NCI-H69 (cell line): ENCODE measurements around the gene LSM7.

Source experiments
- DNase-seq: peaks from one replicate; lab custom pipeline; 2025; lab: John Stamatoyannopoulos, UW

LSM7 gene

GRCh38 chr19:2323707-2324106, 4.7 kb downstream of the LSM7 start:
- no peak for DNase-seq

- DNase-seq = no peak
These were observed 6.7 kb downstream of the LSM7 start for GRCh38 chr19:2321565-2322283.

GRCh38 chr19:2320939-2321338, 7.4 kb downstream of the LSM7 start:
- no peak for DNase-seq

GRCh38 chr19:2320049-2320448, 8.3 kb downstream of the LSM7 start:
- DNase-seq = no peak

- DNase-seq = no peak
These were observed 8.8 kb downstream of the LSM7 start for GRCh38 chr19:2319551-2319950.

GRCh38 chr19:2318923-2319322, 9.5 kb downstream of the LSM7 start:
- DNase-seq = no peak

GRCh38 chr19:2317756-2318155, 10.6 kb downstream of the LSM7 start:
- no peak for DNase-seq

- DNase-seq = no peak
These were observed 11.1 kb downstream of the LSM7 start for GRCh38 chr19:2317300-2317699.

GRCh38 chr19:2315818-2316353, 12.5 kb downstream of the LSM7 start:
- peak; percentile 28 for DNase-seq

GRCh38 chr19:2315121-2315817, 13.1 kb downstream of the LSM7 start:
- DNase-seq = no peak

GRCh38 chr19:2312820-2313501, 15.4 kb downstream of the LSM7 start:
- DNase-seq = peak; percentile 90

- DNase-seq = no peak
These were observed 17.3 kb downstream of the LSM7 start for GRCh38 chr19:2311093-2311492.

- DNase-seq = peak; percentile 72
These were observed 18.5 kb downstream of the LSM7 start for GRCh38 chr19:2309734-2310362.

- peak; percentile 81 for DNase-seq
These were observed 20.3 kb downstream of the LSM7 start, which contains the start of gene LINGO3 for GRCh38 chr19:2308114-2308556. Gene LINGO3 (minus strand): TSS chr19:2308154. CDS start chr19:2291776, 16,378 bp downstream.

- DNase-seq = no peak
These were observed 20.8 kb downstream of the LSM7 start for GRCh38 chr19:2307518-2308012.

- no peak for DNase-seq
These were observed 21.4 kb downstream of the LSM7 start for GRCh38 chr19:2306971-2307370.

GRCh38 chr19:2306281-2306806, 22.0 kb downstream of the LSM7 start:
- DNase-seq = no peak

- DNase-seq = peak; percentile 26
These were observed 22.7 kb downstream of the LSM7 start for GRCh38 chr19:2305452-2306280.

GRCh38 chr19:2303211-2303798, 25.1 kb downstream of the LSM7 start:
- DNase-seq = peak; percentile 44
